ENCODE results near the gene PLEKHA6. TPM values are rescaled to one million over a fixed set of nuclear protein-coding genes. Genes with fewer than 3 reads are reported as not detected.

PLEKHA6 gene
- polyA plus RNA-seq, 1 donor from 2014 or later: 22.6 TPM

DNA sequence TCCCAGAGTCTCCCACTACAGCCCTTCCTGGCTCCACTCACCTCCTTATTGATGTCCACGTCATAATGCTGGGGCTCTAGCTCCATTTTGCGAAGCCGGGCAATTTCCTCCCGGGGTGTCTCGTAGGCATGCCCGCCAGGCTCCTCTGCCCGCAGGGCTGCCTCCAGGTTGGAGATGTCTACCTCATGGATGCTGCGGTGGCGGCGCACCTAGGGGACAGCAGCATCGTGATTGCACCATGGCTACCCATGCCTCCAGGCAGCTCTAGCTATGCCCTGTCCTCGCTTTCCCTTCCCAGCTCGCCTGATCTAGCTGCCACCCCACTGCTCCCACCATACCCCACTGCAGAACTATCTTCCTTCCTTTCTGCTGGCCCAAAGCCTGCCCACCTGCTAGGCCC, 130.8 kb downstream of the PLEKHA6 start:
- no peak overlapping the region for H3K9ac ChIP-seq (ENCODE audit: low read length)
- TF ChIP-seq TAF1 (IDR thresholded peaks at IDR 0.05; ENCODE audit: low read depth) (no peak), EP300 (conservative IDR thresholded peaks at IDR 0.05; ENCODE audit: poor library complexity, severe bottlenecking) (no peak), RAD21 (conservative IDR thresholded peaks at IDR 0.05) (no peak), MXI1 (conservative IDR thresholded peaks at IDR 0.05; ENCODE audit: poor library complexity, severe bottlenecking) (no peak), CTCF (IDR thresholded peaks at IDR 0.05; ENCODE audit: poor library complexity, severe bottlenecking) (no peak), REST (IDR thresholded peaks at IDR 0.05; ENCODE audit: borderline replicate concordance) (no peak), SMC3 (conservative IDR thresholded peaks at IDR 0.05; ENCODE audit: poor library complexity) (no peak), EZH2 (IDR thresholded peaks at IDR 0.05; ENCODE audit: borderline replicate concordance, insufficient read depth, low read length, poor library complexity, severe bottlenecking) (no peak), POLR2AphosphoS5 (IDR thresholded peaks at IDR 0.05) (no peak)
- no peaks in the 10 kb centered on the region for H4K20me1 ChIP-seq (ENCODE audit: insufficient read depth)
- no peak overlapping the region for H2AFZ ChIP-seq (ENCODE audit: low read depth, low read length)
- no peaks in the 10 kb centered on the region for H3K27me3 ChIP-seq (ENCODE audit: insufficient read depth, low read depth, low read length)
- H3K9me2 ChIP-seq (ENCODE audit: insufficient read depth, low read length): no peaks in the 10 kb centered on the region
- H3K36me3 ChIP-seq (ENCODE audit: insufficient read depth, low read length): peaks cover 40% of the 10 kb centered on the region
- no peak overlapping the region for H3K4me2 ChIP-seq (ENCODE audit: low read length)
- H3K9me3 ChIP-seq (ENCODE audit: low read length): no peaks in the 10 kb centered on the region
- H3F3A ChIP-seq (ENCODE audit: insufficient read depth, low read length, poor library complexity, severe bottlenecking): no peaks in the 10 kb centered on the region
- H3K4me3 ChIP-seq (ENCODE audit: low read length): no peak overlapping the region
- H3K27ac ChIP-seq (ENCODE audit: low read length): no peak overlapping the region
- H3K79me2 ChIP-seq (replicated peaks; ENCODE audit: insufficient read depth, low read length): no peaks in the 10 kb centered on the region

- no peaks in the 10 kb centered on the region for H3F3A ChIP-seq (ENCODE audit: insufficient read depth, low read length, poor library complexity, severe bottlenecking)
- H3K9ac ChIP-seq (ENCODE audit: low read length): no peak overlapping the region
- no peaks in the 10 kb centered on the region for H3K9me2 ChIP-seq (ENCODE audit: insufficient read depth, low read length)
Measured at GRCh38 chr1:204227996-204228785, 131.5 kb downstream of the PLEKHA6 start.

More at GRCh38 chr1:204227996-204228785, 131.5 kb downstream of the PLEKHA6 start:
- Histone ChIP-seq H3K36me3 (ENCODE audit: insufficient read depth, low read length) (peaks cover 40% of the 10 kb centered on the region), H3K4me2 (ENCODE audit: low read length) (no peak overlapping the region), H2AFZ (ENCODE audit: low read depth, low read length) (no peak overlapping the region), H3K79me2 (replicated peaks; ENCODE audit: insufficient read depth, low read length) (no peaks in the 10 kb centered on the region), H3K27ac (ENCODE audit: low read length) (no peak overlapping the region), H3K27me3 (ENCODE audit: insufficient read depth, low read depth, low read length) (no peaks in the 10 kb centered on the region), H3K9me3 (ENCODE audit: low read length) (no peaks in the 10 kb centered on the region), H3K4me3 (ENCODE audit: low read length) (no peak overlapping the region), H4K20me1 (ENCODE audit: insufficient read depth) (no peaks in the 10 kb centered on the region)
- TF ChIP-seq EP300 (conservative IDR thresholded peaks at IDR 0.05; ENCODE audit: poor library complexity, severe bottlenecking) (no peak), RAD21 (conservative IDR thresholded peaks at IDR 0.05) (no peak), SMC3 (conservative IDR thresholded peaks at IDR 0.05; ENCODE audit: poor library complexity) (no peak), REST (IDR thresholded peaks at IDR 0.05; ENCODE audit: borderline replicate concordance) (no peak), TAF1 (IDR thresholded peaks at IDR 0.05; ENCODE audit: low read depth) (no peak), MXI1 (conservative IDR thresholded peaks at IDR 0.05; ENCODE audit: poor library complexity, severe bottlenecking) (no peak), CTCF (IDR thresholded peaks at IDR 0.05; ENCODE audit: poor library complexity, severe bottlenecking) (no peak), EZH2 (IDR thresholded peaks at IDR 0.05; ENCODE audit: borderline replicate concordance, insufficient read depth, low read length, poor library complexity, severe bottlenecking) (no peak), POLR2AphosphoS5 (IDR thresholded peaks at IDR 0.05) (no peak)

Data from neural cell (in vitro differentiated cells).